Measurements from ENCODE around the gene COL8A1.
"Not testable (repeated sequence)": the region's sequence is repeated elsewhere in the genome, so short reads cannot be mapped to it uniquely, and the experiment has no call there.

Gene COL8A1

GRCh38 chr3:99638167-99638948, at the start of gene COL8A1:
Gene COL8A1, plus strand, starts transcription at chr3:99638594. Its CDS starts 152,089 bp downstream, at chr3:99790683.
- no peak for DNase-seq

GRCh38 chr3:99589168-99589567, 49.2 kb upstream of the COL8A1 start:
- DNase-seq, result not testable (repeated sequence)

GRCh38 chr3:99599894-99600293, 38.5 kb upstream of the COL8A1 start:
- no peak for DNase-seq

GRCh38 chr3:99601515-99601914, 36.9 kb upstream of the COL8A1 start:
- DNase-seq, result no peak

GRCh38 chr3:99602183-99602582, 36.2 kb upstream of the COL8A1 start:
- no peak for DNase-seq

GRCh38 chr3:99607151-99607550, 31.2 kb upstream of the COL8A1 start:
- DNase-seq, result no peak

- no peak for DNase-seq
Observed at GRCh38 chr3:99614768-99615167, 23.6 kb upstream of the COL8A1 start.

- DNase-seq, result no peak
Observed at GRCh38 chr3:99620077-99620767, 18.2 kb upstream of the COL8A1 start.

GRCh38 chr3:99620976-99621375, 17.4 kb upstream of the COL8A1 start:
- no peak for DNase-seq

- no peak for DNase-seq
Observed at GRCh38 chr3:99624496-99625236, 13.7 kb upstream of the COL8A1 start.

GRCh38 chr3:99625237-99625622, 13.2 kb upstream of the COL8A1 start:
- no peak for DNase-seq

GRCh38 chr3:99625643-99626416, 12.6 kb upstream of the COL8A1 start:
- no peak for DNase-seq

GRCh38 chr3:99626417-99626788, 12.0 kb upstream of the COL8A1 start:
- peak; percentile 62 for DNase-seq

GRCh38 chr3:99627062-99627826, 11.2 kb upstream of the COL8A1 start:
- peak; percentile 62 for DNase-seq

GRCh38 chr3:99630815-99631214, 7.6 kb upstream of the COL8A1 start:
- DNase-seq, result no peak

GRCh38 chr3:99633887-99634558, 4.4 kb upstream of the COL8A1 start:
- DNase-seq, result no peak

GRCh38 chr3:99634881-99635280, 3.5 kb upstream of the COL8A1 start:
- DNase-seq, result no peak

GRCh38 chr3:99635348-99635747, 3.0 kb upstream of the COL8A1 start:
- DNase-seq, result no peak

- no peak for DNase-seq
Observed at GRCh38 chr3:99637016-99637367, 1.4 kb upstream of the COL8A1 start.

GRCh38 chr3:99637368-99638111, 854 bp upstream of the COL8A1 start:
- peak; percentile 33 for DNase-seq

GRCh38 chr3:99639579-99639978, 1.2 kb downstream of the COL8A1 start:
- DNase-seq, result no peak
